GM23338 (cell line): ENCODE measurements around the gene APBA2. TPM values are rescaled to one million over a fixed set of nuclear protein-coding genes. Genes with fewer than 3 reads are reported as not detected.

Experiments
- ATAC-seq: fragments of 200-7000 bp; cut with Tn5 transposase; 3 replicates; pipeline ENCODE4 v1.9.1; 2020
- DNase-seq: peaks from one replicate; pipeline ENCODE4 v3.0.0-alpha.2; 2015; ENCODE audit warnings: low spot score
- H2AFZ ChIP-seq: fragments of 200-600 bp; sonication (generic); 2 replicates; pipeline ENCODE4 v1.8.0; 2016; ENCODE audit warnings: antibody characterized with exemption, mild to moderate bottlenecking, moderate library complexity
- H3F3A ChIP-seq: fragments of 200-600 bp; sonication (generic); replicated peaks from 2 replicates; pipeline ENCODE4 v1.8.0; 2017; ENCODE audit warnings: antibody characterized with exemption, mixed run types, low read depth
- H3K27ac ChIP-seq: fragments of 200-600 bp; sonication (generic); 2 replicates; pipeline ENCODE4 v1.6.1; 2016; ENCODE audit warnings: low read depth
- H3K27me3 ChIP-seq: fragments of 200-600 bp; sonication (generic); 2 replicates; pipeline ENCODE4 v1.8.0; 2016; ENCODE audit warnings: mild to moderate bottlenecking, mixed run types, moderate library complexity; ENCODE audit not compliant: insufficient read depth
- H3K36me3 ChIP-seq: fragments of 200-600 bp; sonication (generic); 2 replicates; pipeline ENCODE4 v1.8.0; 2016; ENCODE audit warnings: mild to moderate bottlenecking; ENCODE audit not compliant: insufficient read depth
- H3K4me1 ChIP-seq: fragments of 200-600 bp; sonication (generic); 2 replicates; pipeline ENCODE4 v1.8.0; 2016; ENCODE audit warnings: mild to moderate bottlenecking, moderate library complexity; ENCODE audit not compliant: insufficient read depth
- H3K4me2 ChIP-seq: fragments of 200-600 bp; sonication (generic); 2 replicates; pipeline ENCODE4 v1.7.1; 2017; ENCODE audit warnings: mixed run types
- H3K4me3 ChIP-seq: fragments of 200-600 bp; sonication (generic); 2 replicates; pipeline ENCODE4 v1.6.1; 2016; ENCODE audit warnings: mixed run types
- H3K79me2 ChIP-seq: fragments of 200-600 bp; sonication (generic); replicated peaks from 2 replicates; pipeline ENCODE4 v1.8.0; 2017; ENCODE audit warnings: mild to moderate bottlenecking; ENCODE audit not compliant: insufficient read depth
- H3K9me2 ChIP-seq: fragments of 200-600 bp; sonication (generic); 2 replicates; pipeline ENCODE4 v1.8.0; 2017; ENCODE audit not compliant: insufficient read depth
- H4K20me1 ChIP-seq: fragments of 200-600 bp; sonication (generic); replicated peaks from 2 replicates; pipeline ENCODE4 v1.8.0; 2017; ENCODE audit warnings: mild to moderate bottlenecking; ENCODE audit not compliant: insufficient read depth
- H3K27ac Mint-ChIP-seq: 2 replicates; pipeline ENCODE4 v1.8.0; 2020; ENCODE audit warnings: inconsistent platforms, mild to moderate bottlenecking, moderate library complexity, mixed read lengths
- H3K27me3 Mint-ChIP-seq: 3 replicates; pipeline ENCODE4 v1.8.0; 2022; ENCODE audit warnings: low read depth, mild to moderate bottlenecking, moderate library complexity, mixed read lengths, inconsistent platforms; ENCODE audit not compliant: insufficient read depth, poor library complexity
- H3K36me3 Mint-ChIP-seq: 3 replicates; pipeline ENCODE4 v1.8.0; 2021; ENCODE audit warnings: low read depth, mild to moderate bottlenecking, inconsistent platforms, moderate library complexity, mixed read lengths
- H3K4me1 Mint-ChIP-seq: 3 replicates; pipeline ENCODE4 v1.8.0; 2020; ENCODE audit warnings: mild to moderate bottlenecking, inconsistent platforms, mixed read lengths
- H3K4me3 Mint-ChIP-seq: 3 replicates; pipeline ENCODE4 v1.8.0; 2021; ENCODE audit warnings: moderate library complexity, mild to moderate bottlenecking, inconsistent platforms, mixed read lengths
- H3K9me3 Mint-ChIP-seq: 3 replicates; pipeline ENCODE4 v1.8.0; 2020; ENCODE audit warnings: moderate library complexity, mild to moderate bottlenecking, inconsistent platforms, mixed read lengths
- CREB1 ChIP-seq: fragments of 250-450 bp; sonication (Bioruptor Pico); IDR thresholded peaks from 2 replicates; pipeline ENCODE4 v1.5.0; 2020; ENCODE audit warnings: low read depth, mild to moderate bottlenecking, moderate library complexity
- EZH2 ChIP-seq: fragments of 200-600 bp; sonication (generic); IDR thresholded peaks from one replicate; pipeline ENCODE4 v1.8.0; 2017; ENCODE audit warnings: antibody characterized with exemption, mild to moderate bottlenecking, low read depth; ENCODE audit not compliant: unreplicated experiment
- EZH2phosphoT487 ChIP-seq: fragments of 200-600 bp; sonication (generic); IDR thresholded peaks from one replicate; pipeline ENCODE4 v1.8.1; 2018; ENCODE audit warnings: antibody characterized with exemption; ENCODE audit not compliant: unreplicated experiment
- JUNB ChIP-seq: IDR thresholded peaks from one replicate; pipeline ENCODE4 v1.6.1; 2016; ENCODE audit warnings: antibody characterized with exemption; ENCODE audit not compliant: unreplicated experiment
- NANOG ChIP-seq: IDR thresholded peaks from 2 replicates; pipeline ENCODE4 v1.6.1; 2016; ENCODE audit warnings: antibody characterized with exemption, borderline replicate concordance
- POLR2AphosphoS5 ChIP-seq: IDR thresholded peaks from 2 replicates; pipeline ENCODE4 v1.6.1; 2016; ENCODE audit warnings: antibody characterized with exemption, low read depth
- REST ChIP-seq: IDR thresholded peaks from one replicate; pipeline ENCODE4 v1.6.1; 2018; ENCODE audit warnings: antibody characterized with exemption; ENCODE audit not compliant: unreplicated experiment
- STAT1 ChIP-seq: IDR thresholded peaks from one replicate; pipeline ENCODE4 v1.6.1; 2016; ENCODE audit warnings: antibody characterized with exemption; ENCODE audit not compliant: unreplicated experiment
- ZNF331 ChIP-seq: fragments of 250-450 bp; sonication (Bioruptor Pico); IDR thresholded peaks from 2 replicates; pipeline ENCODE4 v1.5.0; 2020; ENCODE audit warnings: low read depth, mild to moderate bottlenecking, moderate library complexity
- ZNF462 ChIP-seq: fragments of 250-450 bp; sonication (Bioruptor Pico); IDR thresholded peaks from 2 replicates; pipeline ENCODE4 v1.5.0; 2020; ENCODE audit warnings: mild to moderate bottlenecking, moderate library complexity
- polyA plus RNA-seq: library from polyadenylated mRNA; unstranded; fragments of >200 nt; fragmentation: Nextera tagmentation; extraction: Ambion mirVana; gene quantifications from 2 replicates; pipeline ENCODE4 v1.2.1, GENCODE V29; 2016
- total RNA-seq: library from RNA; depleted of rRNA; stranded (reverse); fragments of >200 nt; shearing (Covaris generic); gene quantifications from 2 replicates; pipeline ENCODE4 v1.2.3, GENCODE V29; 2014

APBA2 gene
- total and polyA plus RNA-seq, 2 experiments from 2014 or later: 5.9 to 24.7 TPM

- TF ChIP-seq ZNF462 (CRISPR knock-in tag) (no peak), EZH2phosphoT487 (no peak), CREB1 (no peak), ZNF331 (CRISPR knock-in tag) (no peak), EZH2 (no peak), NANOG (no peak), JUNB (no peak), STAT1 (no peak)
These were observed 6.2 kb upstream of the APBA2 start (continued) for GRCh38 chr15:28879551-28879950.

GRCh38 chr15:28880680-28881079 is 5.1 kb upstream of the APBA2 start:
- Histone ChIP-seq H3F3A (no peaks in the 10 kb centered on the region), H3K36me3 (no peaks in the 10 kb centered on the region), H3K4me2 (no peak overlapping the region), H3K27ac (no peak overlapping the region), H3K27me3 (peaks cover 24% of the 10 kb centered on the region), H3K9me2 (no peaks in the 10 kb centered on the region), H3K4me3 (no peak overlapping the region), H3K79me2 (no peaks in the 10 kb centered on the region), H2AFZ (no peak overlapping the region), H4K20me1 (no peaks in the 10 kb centered on the region), H3K4me1 (peaks cover 18% of the 10 kb centered on the region)
- H3K27me3 Mint-ChIP-seq: peaks cover 29% of the 10 kb centered on the region
- ATAC-seq: no peak
- H3K36me3 Mint-ChIP-seq: no peaks in the 10 kb centered on the region
- H3K27ac Mint-ChIP-seq: no peak overlapping the region
- peaks cover 13% of the 10 kb centered on the region for H3K4me1 Mint-ChIP-seq
- H3K4me3 Mint-ChIP-seq: no peak overlapping the region
- no peaks in the 10 kb centered on the region for H3K9me3 Mint-ChIP-seq
- DNase-seq: no peak
- TF ChIP-seq STAT1: no peak
- TF ChIP-seq JUNB: no peak
- no peak for TF ChIP-seq CREB1
- TF ChIP-seq POLR2AphosphoS5: no peak
- TF ChIP-seq REST: no peak
